MM.1S (cell line): ENCODE data around the gene COX10.
"Not testable (repeated sequence)": the region's sequence is repeated elsewhere in the genome, so short reads cannot be mapped to it uniquely, and the experiment has no call there.

Experiments
- DNase-seq: peaks from one replicate; pipeline ENCODE4 v3.0.0-alpha.2; 2015
- H2AFZ ChIP-seq: fragments of 300-600 bp; sonication (generic); 2 replicates; pipeline ENCODE4 v1.6.0; 2016; ENCODE audit warnings: antibody characterized with exemption, low read length
- H3F3A ChIP-seq: fragments of 300-600 bp; sonication (generic); 2 replicates; pipeline ENCODE4 v1.6.1; 2016; ENCODE audit warnings: mild to moderate bottlenecking, antibody characterized with exemption, low read length, moderate library complexity, mixed read lengths; ENCODE audit not compliant: insufficient read depth
- H3K27ac ChIP-seq: fragments of 300-600 bp; sonication (generic); 2 replicates; pipeline ENCODE4 v1.5.1; 2016; ENCODE audit warnings: mild to moderate bottlenecking, low read length
- H3K27me3 ChIP-seq: fragments of 300-600 bp; sonication (generic); replicated peaks from 2 replicates; pipeline ENCODE4 v1.6.0; 2016; ENCODE audit warnings: low read length; ENCODE audit not compliant: insufficient read depth
- H3K36me3 ChIP-seq: fragments of 300-600 bp; sonication (generic); replicated peaks from 2 replicates; pipeline ENCODE4 v1.6.1; 2016; ENCODE audit warnings: mild to moderate bottlenecking, low read length, mixed read lengths; ENCODE audit not compliant: insufficient read depth
- H3K4me1 ChIP-seq: fragments of 300-600 bp; sonication (generic); 2 replicates; pipeline ENCODE4 v1.6.1; 2016; ENCODE audit warnings: low read length, mixed read lengths
- H3K4me2 ChIP-seq: fragments of 300-600 bp; sonication (generic); 2 replicates; pipeline ENCODE4 v1.6.0; 2016; ENCODE audit warnings: low read depth, low read length
- H3K4me3 ChIP-seq: fragments of 300-600 bp; sonication (generic); 2 replicates; pipeline ENCODE4 v1.5.1; 2016; ENCODE audit warnings: low read length, mixed read lengths
- H3K79me2 ChIP-seq: fragments of 300-600 bp; sonication (generic); 2 replicates; pipeline ENCODE4 v1.6.1; 2016; ENCODE audit warnings: mixed run types, low read length, mixed read lengths
- H3K9ac ChIP-seq: fragments of 300-600 bp; sonication (generic); 2 replicates; pipeline ENCODE4 v1.6.1; 2016; ENCODE audit warnings: low read length, mixed read lengths
- H3K9me2 ChIP-seq: fragments of 300-600 bp; sonication (generic); replicated peaks from 2 replicates; pipeline ENCODE4 v1.6.1; 2016; ENCODE audit warnings: mild to moderate bottlenecking, low read length, mixed read lengths; ENCODE audit not compliant: insufficient read depth
- H3K9me3 ChIP-seq: fragments of 300-600 bp; sonication (generic); replicated peaks from 2 replicates; pipeline ENCODE4 v1.6.1; 2016; ENCODE audit warnings: mild to moderate bottlenecking, low read length, mixed read lengths; ENCODE audit not compliant: insufficient read depth
- H4K20me1 ChIP-seq: fragments of 300-600 bp; sonication (generic); 2 replicates; pipeline ENCODE4 v1.6.1; 2016; ENCODE audit warnings: mild to moderate bottlenecking, low read length, moderate library complexity, mixed read lengths; ENCODE audit not compliant: insufficient read depth
- CTCF ChIP-seq: fragments of 300-600 bp; sonication (generic); IDR thresholded peaks from 2 replicates; pipeline ENCODE4 v1.5.1; 2016; ENCODE audit warnings: antibody characterized with exemption, low read length, mixed read lengths
- EZH2 ChIP-seq: fragments of 300-600 bp; sonication (generic); optimal IDR thresholded peaks from 2 replicates; pipeline ENCODE3; 2017; ENCODE audit warnings: low read depth, mild to moderate bottlenecking, antibody characterized with exemption, low read length, mixed read lengths
- EZH2phosphoT487 ChIP-seq: fragments of 300-600 bp; sonication (generic); IDR thresholded peaks from 2 replicates; pipeline ENCODE4 v1.6.1; 2018; ENCODE audit warnings: antibody characterized with exemption, low read length

The COX10 gene

DNA sequence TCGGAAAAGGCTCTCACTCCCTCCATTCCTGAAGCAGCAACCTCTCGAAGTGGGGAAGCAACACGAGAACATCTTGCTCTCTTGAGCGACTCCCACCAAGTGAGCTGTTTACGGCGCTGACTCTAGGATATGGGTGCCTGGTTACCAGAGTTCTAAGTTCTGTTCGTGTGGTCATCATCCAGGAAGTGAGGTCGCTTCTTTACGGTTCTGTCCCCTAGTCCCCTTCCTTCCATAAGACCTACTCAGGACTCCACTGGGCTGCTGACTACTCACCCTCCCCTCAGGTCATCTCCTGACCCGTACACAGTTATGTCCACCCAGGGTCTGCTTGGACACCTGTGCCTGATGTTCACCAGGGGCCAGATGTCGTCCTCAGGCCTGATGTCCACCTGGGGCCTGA, 167.5 kb downstream of the COX10 start, which contains the start of gene CDRT15:
Gene CDRT15, minus strand, starts transcription at position 101 of the 400 bp plus-strand sequence. Its CDS starts 29 bp downstream, at position 72.
- H3K4me1 ChIP-seq, H3K27ac ChIP-seq, DNase-seq, H3K9me3 ChIP-seq, H4K20me1 ChIP-seq, H3K36me3 ChIP-seq, H3F3A ChIP-seq, H3K4me2 ChIP-seq, H3K79me2 ChIP-seq, H3K9me2 ChIP-seq, H3K9ac ChIP-seq, H3K27me3 ChIP-seq, H3K4me3 ChIP-seq, H2AFZ ChIP-seq: not testable (repeated sequence)

DNA sequence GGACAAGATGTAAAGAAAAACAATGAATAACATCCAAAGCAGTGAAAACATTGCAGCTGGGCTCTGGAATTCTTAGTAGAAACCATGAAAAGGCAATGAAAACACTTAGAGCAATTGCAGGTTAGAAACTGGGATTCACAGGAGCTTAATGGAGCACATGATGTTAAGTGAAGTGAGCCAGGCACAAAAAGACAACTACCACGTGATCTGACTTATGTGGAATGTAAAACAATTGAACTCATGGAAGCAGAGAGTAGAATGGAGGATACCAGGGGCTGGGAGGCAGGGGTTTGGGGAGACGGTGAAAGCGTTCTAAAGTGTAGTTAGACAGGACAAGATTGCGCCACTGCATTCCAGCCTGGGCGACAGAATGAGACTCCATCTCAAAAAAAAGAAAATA, 170.0 kb downstream of the COX10 start:
- not testable (repeated sequence) for H3K4me1 ChIP-seq, H3K27me3 ChIP-seq, H3K36me3 ChIP-seq, H3K4me3 ChIP-seq, H3K9me3 ChIP-seq, DNase-seq, H3K9ac ChIP-seq, H3K79me2 ChIP-seq, H3K4me2 ChIP-seq, H3K9me2 ChIP-seq, H4K20me1 ChIP-seq, H2AFZ ChIP-seq, H3F3A ChIP-seq, H3K27ac ChIP-seq

DNA sequence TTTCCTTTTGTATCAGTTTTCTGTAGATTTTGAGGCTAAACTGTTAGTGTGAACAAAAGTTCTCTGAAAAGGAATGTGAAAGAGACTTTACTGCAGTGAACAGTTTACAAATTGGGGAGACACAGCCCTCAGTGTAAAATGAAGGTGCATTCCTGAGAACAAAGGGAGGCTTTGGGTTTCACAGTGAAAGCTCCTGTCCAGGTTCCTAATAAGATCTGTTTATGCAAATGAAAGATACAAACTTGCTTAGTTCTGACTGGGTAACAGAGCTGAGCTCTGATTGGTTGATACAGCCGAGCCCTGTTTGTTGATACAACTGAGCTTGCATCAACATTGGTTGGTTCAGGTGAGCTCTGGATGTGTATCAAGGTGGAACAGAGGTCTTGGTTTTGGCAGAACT, 175.7 kb downstream of the COX10 start:
- Histone ChIP-seq H3K4me2 (no peak overlapping the region), H3K4me3 (no peak overlapping the region), H3K36me3 (no peaks in the 10 kb centered on the region), H3K27ac (no peak overlapping the region), H3K27me3 (no peaks in the 10 kb centered on the region), H3K9me3 (no peaks in the 10 kb centered on the region), H4K20me1 (no peaks in the 10 kb centered on the region), H3K9ac (no peak overlapping the region), H3K9me2 (no peaks in the 10 kb centered on the region), H3K4me1 (no peaks in the 10 kb centered on the region), H3K79me2 (no peaks in the 10 kb centered on the region), H2AFZ (no peak overlapping the region), H3F3A (no peaks in the 10 kb centered on the region)
- TF ChIP-seq EZH2phosphoT487 (no peak), CTCF (no peak), EZH2 (no peak)
- no peak for DNase-seq

DNA sequence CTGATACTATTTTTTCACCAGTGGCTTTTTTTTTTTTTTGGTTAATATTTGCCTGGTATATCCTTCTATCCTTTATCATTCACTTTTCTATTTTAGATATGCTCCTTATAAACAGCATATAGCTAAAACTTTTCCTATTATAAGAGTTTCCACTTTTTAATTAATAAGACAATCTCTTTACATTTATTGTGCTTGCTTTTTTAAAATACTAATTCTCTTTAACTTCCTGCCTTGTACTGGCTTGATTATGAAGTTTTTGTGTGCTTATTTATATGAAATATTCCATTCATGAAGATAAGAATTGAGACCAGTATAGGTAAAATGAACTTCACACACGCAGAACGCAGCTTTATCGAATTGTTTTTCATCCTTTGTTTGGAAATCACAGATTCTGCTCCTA, 176.3 kb downstream of the COX10 start:
- no peak for DNase-seq
- TF ChIP-seq EZH2phosphoT487 = no peak
- TF ChIP-seq EZH2 = no peak
- TF ChIP-seq CTCF = no peak
- no peak overlapping the region for H3K4me2 ChIP-seq
- H3K36me3 ChIP-seq = no peaks in the 10 kb centered on the region
- H3F3A ChIP-seq = no peaks in the 10 kb centered on the region
- no peaks in the 10 kb centered on the region for H3K79me2 ChIP-seq
- H3K9me3 ChIP-seq = no peaks in the 10 kb centered on the region
- H3K9me2 ChIP-seq = no peaks in the 10 kb centered on the region
- H2AFZ ChIP-seq = no peak overlapping the region
- H3K27ac ChIP-seq = no peak overlapping the region
- H3K4me1 ChIP-seq = no peaks in the 10 kb centered on the region
- no peak overlapping the region for H3K4me3 ChIP-seq
- H4K20me1 ChIP-seq = no peaks in the 10 kb centered on the region
- no peak overlapping the region for H3K9ac ChIP-seq
- no peaks in the 10 kb centered on the region for H3K27me3 ChIP-seq
